ENCODE results near the gene AKAP5. TPM values are rescaled to one million over a fixed set of nuclear protein-coding genes. Genes with fewer than 3 reads are reported as not detected.
A peak's percentile ranks its signal among the peaks of the same experiment; 100 is the strongest.

AKAP5 gene
- polyA plus RNA-seq, 3 donors, result not detected

GRCh38 chr14:64454671-64455070 is 10.6 kb upstream of the AKAP5 start:
- TF ChIP-seq CTCF (IDR thresholded peaks at IDR 0.05), result no peak
- DNase-seq, result no peak

GRCh38 chr14:64459405-64460136 is 5.7 kb upstream of the AKAP5 start:
- TF ChIP-seq CTCF (IDR thresholded peaks at IDR 0.05), result no peak
- Mint-ChIP-seq H3K4me3 (no peak overlapping the region), H3K27ac (peak overlapping the region in 3 of 7 donors; percentile 12 to 43 (median 18)), H3K27me3 (ENCODE audit: low read depth in 3 of 3) (peaks cover 8 to 13% (median 10%) of the 10 kb centered on the region in 3 donors), H3K36me3 (peaks cover 31 to 57% of the 10 kb centered on the region in 2 donors), H3K4me1 (peaks cover 18% of the 10 kb centered on the region), H3K9me3 (no peaks in the 10 kb centered on the region)
- Histone ChIP-seq H3K4me2 (replicated peaks; ENCODE audit: extremely low read depth, low read length, poor library complexity, severe bottlenecking) (no peak overlapping the region), H4K20me1 (ENCODE audit: insufficient read depth, low read length) (no peaks in the 10 kb centered on the region), H3K4me1 (ENCODE audit: control insufficient read depth in 1 of 2, insufficient read depth in 2 of 2, low read length in 2 of 2) (peaks cover 11 to 12% of the 10 kb centered on the region in 2 donors), H3K79me2 (ENCODE audit: insufficient read depth, low read length) (no peaks in the 10 kb centered on the region), H3K27me3 (ENCODE audit: control insufficient read depth in 2 of 2, insufficient read depth in 2 of 2, low read length in 2 of 2) (peaks cover 6 to 9% of the 10 kb centered on the region in 2 donors), H3K9ac (ENCODE audit: insufficient read depth, low read length, poor library complexity, severe bottlenecking) (no peak overlapping the region), H3K9me3 (replicated peaks in 1 of 2; ENCODE audit: control insufficient read depth in 1 of 2, insufficient read depth in 1 of 2, low read length in 2 of 2) (no peaks in the 10 kb centered on the region), H3K4me3 (replicated peaks in 1 of 3; ENCODE audit: low read depth in 2 of 3, low read length in 3 of 3) (no peak overlapping the region), H3K27ac (ENCODE audit: low read depth in 1 of 2, low read length in 2 of 2) (no peak overlapping the region), H2AFZ (ENCODE audit: insufficient read depth, low read depth, low read length, poor library complexity, severe bottlenecking) (no peak overlapping the region), H3K36me3 (replicated peaks in 1 of 2; ENCODE audit: control insufficient read depth in 1 of 2, insufficient read depth in 2 of 2, low read length in 2 of 2) (peaks cover 15 to 31% of the 10 kb centered on the region in 2 donors)
- DNase-seq, result no peak
- no CpG with 5 or more reads among the region's 4 CpGs for WGBS (ENCODE audit: insufficient coverage)
- intact Hi-C loops (cut with micrococcal nuclease), result no loop called here

More at GRCh38 chr14:64454671-64455070, 10.6 kb upstream of the AKAP5 start:
- H4K20me1 ChIP-seq (ENCODE audit: insufficient read depth, low read length), result no peaks in the 10 kb centered on the region
- H3K36me3 ChIP-seq (replicated peaks in 1 of 2; ENCODE audit: control insufficient read depth in 1 of 2, insufficient read depth in 2 of 2, low read length in 2 of 2), result peaks cover 41 to 65% of the 10 kb centered on the region in 2 donors
- 98% methylated on average over 7 of the region's 10 CpGs for WGBS (ENCODE audit: insufficient coverage)
- H3K9me3 ChIP-seq (replicated peaks in 1 of 2; ENCODE audit: control insufficient read depth in 1 of 2, insufficient read depth in 1 of 2, low read length in 2 of 2), result no peaks in the 10 kb centered on the region
- Mint-ChIP-seq H3K4me3 (no peak overlapping the region), H3K36me3 (peaks cover 49 to 63% of the 10 kb centered on the region in 2 donors), H3K27me3 (ENCODE audit: low read depth in 3 of 3) (peaks cover 0 to 2% (median 0%) of the 10 kb centered on the region in 3 donors), H3K27ac (no peak overlapping the region), H3K9me3 (no peaks in the 10 kb centered on the region), H3K4me1 (peaks cover 14% of the 10 kb centered on the region)
- no peak overlapping the region for H3K4me2 ChIP-seq (replicated peaks; ENCODE audit: extremely low read depth, low read length, poor library complexity, severe bottlenecking)
- H3K27ac ChIP-seq (ENCODE audit: low read depth in 1 of 2, low read length in 2 of 2), result no peak overlapping the region
- no peak overlapping the region for H3K9ac ChIP-seq (ENCODE audit: insufficient read depth, low read length, poor library complexity, severe bottlenecking)
- peaks cover 9 to 11% of the 10 kb centered on the region in 2 donors for H3K4me1 ChIP-seq (ENCODE audit: control insufficient read depth in 1 of 2, insufficient read depth in 2 of 2, low read length in 2 of 2)
- no peaks in the 10 kb centered on the region for H3K27me3 ChIP-seq (ENCODE audit: control insufficient read depth in 2 of 2, insufficient read depth in 2 of 2, low read length in 2 of 2)
- H2AFZ ChIP-seq (ENCODE audit: insufficient read depth, low read depth, low read length, poor library complexity, severe bottlenecking), result no peak overlapping the region
- H3K4me3 ChIP-seq (replicated peaks in 1 of 3; ENCODE audit: low read depth in 2 of 3, low read length in 3 of 3), result no peak overlapping the region
- intact Hi-C loops (cut with micrococcal nuclease), result no loop called here
- no peaks in the 10 kb centered on the region for H3K79me2 ChIP-seq (ENCODE audit: insufficient read depth, low read length)
